ENCODE measurements around the gene FAM13B. TPM values are rescaled to one million over a fixed set of nuclear protein-coding genes. Genes with fewer than 3 reads are reported as not detected.
"Not testable (repeated sequence)": the region's sequence is repeated elsewhere in the genome, so short reads cannot be mapped to it uniquely, and the experiment has no call there.

Gene FAM13B
- polyA plus RNA-seq, 5 donors, result 30.5 to 58.9 (median 51.2) TPM

DNA sequence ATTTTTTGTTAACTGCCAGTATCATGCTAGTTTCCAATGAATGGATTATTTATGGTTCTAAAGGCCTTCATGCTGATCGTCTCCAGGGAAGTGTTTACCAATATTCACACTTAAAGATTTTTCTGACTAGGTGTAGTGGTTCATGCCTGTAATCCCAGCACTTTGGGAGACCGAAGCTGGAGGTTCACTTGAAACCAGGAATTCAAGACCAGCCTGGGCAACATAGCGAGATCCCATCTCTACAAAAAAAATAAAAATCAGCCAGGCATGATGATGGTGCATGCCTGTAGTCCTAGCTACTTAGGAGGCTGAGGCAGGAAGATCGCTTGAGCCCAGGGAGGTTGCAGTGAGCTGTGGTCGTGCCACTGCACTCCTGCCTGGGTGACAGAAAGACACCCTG is 43.5 kb downstream of the FAM13B start:
- no peak for DNase-seq

DNA sequence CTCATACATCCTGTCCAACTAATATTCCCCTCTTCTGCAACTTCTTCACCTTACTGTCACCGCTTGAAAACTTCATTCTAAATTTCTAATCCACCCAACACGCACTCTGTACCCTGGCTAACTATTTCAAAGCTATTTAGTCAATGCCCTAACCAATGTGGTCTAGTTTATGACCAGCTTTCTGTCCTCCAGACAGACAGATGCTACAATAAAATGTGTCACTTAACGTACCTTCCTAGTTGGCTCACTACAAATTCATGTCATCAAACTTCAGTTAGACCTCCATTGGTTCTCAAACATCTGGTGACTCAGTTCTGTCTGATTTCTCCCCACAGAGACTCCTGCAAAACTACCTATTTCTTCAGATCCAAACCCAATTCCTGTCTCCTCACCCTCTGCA is 57.7 kb downstream of the FAM13B start:
- no peak for DNase-seq

DNA sequence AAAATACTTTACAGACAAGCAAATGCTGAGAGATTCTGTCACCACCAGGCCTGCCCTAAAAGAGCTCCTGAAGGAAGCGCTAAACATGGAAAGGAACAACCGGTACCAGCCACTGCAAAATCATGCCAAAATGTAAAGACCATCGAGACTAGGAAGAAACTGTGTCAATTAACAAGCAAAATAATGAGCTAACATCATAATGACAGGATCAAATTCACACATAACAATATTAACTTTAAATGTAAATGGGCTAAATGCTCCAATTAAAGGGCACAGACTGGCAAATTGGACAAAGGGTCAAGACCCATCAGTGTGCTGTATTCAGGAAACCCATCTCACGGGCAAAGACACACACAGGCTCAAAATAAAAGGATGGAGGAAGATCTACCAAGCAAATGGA is 62.5 kb downstream of the FAM13B start:
- not testable (repeated sequence) for DNase-seq

DNA sequence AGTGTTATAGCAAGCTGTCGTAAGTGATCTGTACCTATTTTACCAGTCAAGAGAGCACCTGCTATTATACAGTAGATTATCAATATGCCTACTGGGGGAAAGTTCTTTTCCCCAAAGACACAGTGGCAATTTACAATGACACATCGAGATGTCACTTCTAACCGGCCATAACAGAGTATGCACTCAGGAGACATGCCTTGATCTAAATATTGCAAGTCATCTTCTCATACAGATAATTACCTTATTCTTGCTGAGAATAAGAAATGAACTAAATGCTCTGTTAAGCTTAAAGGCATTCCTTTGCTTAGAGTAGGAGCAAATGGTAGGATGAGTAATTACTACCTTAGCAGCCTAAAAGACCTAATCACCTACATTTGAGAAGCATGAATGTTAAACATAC is 72.1 kb downstream of the FAM13B start:
- no peak for DNase-seq

DNA sequence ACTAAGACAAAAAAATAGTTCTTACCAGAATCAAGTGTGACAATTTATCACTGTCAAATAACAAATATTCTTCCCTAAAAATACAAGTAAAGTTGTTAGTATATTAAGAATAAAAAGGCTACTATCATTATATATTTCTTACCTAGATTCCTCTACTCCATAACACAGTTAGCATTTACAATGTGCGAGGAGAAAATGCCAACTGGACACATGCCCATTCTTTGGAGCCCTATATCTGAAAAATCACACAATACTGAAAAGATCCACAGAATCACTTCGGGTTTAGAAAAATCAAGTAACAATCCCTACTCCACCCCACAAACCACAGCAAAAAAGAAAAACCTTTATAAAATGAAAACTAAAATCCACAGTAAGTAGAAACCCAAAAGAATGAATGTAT is 72.7 kb downstream of the FAM13B start:
- DNase-seq, result no peak

DNA sequence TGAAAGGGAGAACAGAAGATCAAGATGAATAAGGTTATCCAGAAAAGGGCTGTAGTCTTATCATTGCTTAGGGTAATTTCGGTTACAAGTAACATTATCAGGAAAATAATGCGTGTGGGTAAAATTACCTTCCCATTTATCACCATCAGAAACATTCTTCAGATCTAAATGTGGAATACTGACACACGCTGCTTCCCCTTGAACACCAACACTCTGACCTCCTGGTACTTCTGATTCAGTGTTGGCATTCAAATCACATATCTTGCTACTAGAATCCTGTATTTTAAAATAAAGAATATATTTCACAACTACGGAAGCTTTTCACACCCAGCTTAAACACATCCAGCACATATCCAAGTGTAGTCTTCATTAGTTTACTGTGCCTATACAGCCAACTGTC is 73.4 kb downstream of the FAM13B start:
- no peak for DNase-seq

DNA sequence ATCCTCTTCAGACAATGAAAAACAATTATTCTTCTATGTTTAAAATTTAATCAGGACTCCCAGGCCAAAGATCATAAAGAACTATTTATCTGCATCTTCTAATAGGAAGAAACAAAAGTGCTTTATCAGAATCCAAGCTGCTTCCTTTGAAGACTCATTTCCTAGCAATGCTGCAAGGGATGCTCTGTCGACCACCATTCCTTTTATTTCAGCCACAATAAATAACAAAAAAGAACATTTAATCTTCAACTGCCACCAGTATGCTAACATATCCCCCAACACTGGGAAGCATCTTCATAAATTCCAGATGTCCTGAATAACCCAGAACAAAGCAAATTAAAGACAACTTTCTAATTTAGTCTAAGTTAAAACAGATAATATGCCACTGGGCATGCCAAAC is 74.9 kb downstream of the FAM13B start:
- no peak for DNase-seq

DNA sequence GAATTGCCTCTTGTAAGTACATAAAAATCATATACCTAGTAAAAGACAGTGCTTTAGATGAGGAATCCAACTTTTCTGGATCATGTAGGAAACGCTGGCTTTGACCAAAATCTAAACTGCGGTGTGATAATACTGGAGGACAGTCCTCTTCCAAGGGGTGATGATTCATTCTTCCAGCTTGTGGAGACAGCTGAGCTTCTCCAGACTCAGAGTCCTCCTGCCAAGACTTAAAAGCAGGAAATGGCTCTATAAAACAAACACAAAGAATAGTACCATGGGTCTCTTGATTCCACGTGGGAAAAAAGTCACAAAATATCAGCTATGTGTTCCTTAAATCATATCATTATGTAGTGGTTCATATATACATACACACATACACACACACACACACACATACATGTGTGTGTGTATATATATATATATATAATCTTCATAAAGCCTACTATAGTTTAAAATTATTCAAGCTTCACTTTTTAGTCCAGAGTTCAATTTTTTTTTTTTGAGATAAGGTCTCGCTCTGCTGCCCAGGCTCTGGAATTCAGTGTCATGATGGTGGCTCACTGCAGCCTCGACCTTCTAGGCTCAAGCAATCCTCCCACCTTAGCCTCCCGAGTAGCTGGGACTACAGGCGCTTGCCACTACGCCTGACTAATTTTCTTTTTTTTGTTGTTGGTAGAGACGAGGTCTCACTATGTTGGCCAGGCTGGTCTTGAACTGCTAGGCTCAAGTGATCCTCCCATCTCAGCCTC is 78.6 kb downstream of the FAM13B start:
- peak; percentile 6 to 12 for DNase-seq

DNA sequence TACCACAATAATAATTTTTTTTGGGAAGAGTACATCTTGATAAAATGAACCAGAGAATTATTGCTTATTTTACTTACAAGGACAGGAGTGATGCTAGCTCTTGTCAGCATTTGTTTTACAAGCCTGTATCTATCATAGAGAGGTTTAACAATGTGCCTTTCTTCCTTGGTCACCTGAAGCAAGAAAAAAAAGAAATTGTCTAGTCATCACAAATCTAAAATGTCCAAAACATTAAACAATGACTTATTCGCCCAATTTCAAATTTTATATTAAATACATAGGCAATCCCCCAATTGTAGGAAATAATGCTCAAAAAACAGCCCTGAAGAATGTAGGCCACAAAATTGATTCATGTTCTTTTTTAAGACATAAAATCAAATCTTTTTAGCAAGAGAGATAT is 87.1 kb downstream of the FAM13B start:
- DNase-seq, result no peak

DNA sequence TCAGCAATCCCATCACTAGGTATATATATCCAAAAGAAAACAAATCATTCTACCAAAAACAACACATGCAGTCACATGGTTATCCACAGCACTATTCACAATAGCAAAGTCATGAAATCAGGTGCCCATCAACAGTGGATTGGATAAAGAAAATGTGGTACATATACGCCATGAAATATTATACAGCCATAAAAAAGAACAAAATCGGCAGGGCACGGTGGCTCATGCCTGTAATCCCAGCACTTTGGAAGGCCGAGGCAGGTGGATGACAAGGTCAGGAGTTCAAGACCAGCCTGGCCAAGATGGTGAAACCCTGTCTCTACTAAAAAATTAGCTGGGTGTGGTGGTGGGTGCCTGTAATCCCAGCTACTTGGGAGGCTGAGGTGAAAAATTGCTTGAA is 88.6 kb downstream of the FAM13B start:
- not testable (repeated sequence) for DNase-seq

DNA sequence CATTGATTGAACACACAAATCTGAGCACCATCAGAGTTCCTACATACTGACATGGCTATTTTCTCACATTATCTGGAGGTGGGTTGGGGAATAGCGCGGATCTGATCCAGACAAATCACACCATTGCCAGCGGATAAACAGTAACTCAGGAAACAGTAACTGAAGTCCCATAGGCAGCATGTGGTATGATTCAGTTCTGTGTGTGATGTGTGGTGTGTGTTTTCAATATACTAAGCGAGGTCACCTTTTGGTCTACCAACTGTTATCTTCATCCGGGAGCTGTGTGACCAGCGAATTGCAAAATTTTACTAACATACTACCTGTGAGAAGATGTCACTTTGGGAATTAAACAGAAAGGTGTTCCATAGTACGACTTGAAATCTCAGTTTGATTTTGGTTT is 93.5 kb downstream of the FAM13B start:
- no peak for DNase-seq

DNA sequence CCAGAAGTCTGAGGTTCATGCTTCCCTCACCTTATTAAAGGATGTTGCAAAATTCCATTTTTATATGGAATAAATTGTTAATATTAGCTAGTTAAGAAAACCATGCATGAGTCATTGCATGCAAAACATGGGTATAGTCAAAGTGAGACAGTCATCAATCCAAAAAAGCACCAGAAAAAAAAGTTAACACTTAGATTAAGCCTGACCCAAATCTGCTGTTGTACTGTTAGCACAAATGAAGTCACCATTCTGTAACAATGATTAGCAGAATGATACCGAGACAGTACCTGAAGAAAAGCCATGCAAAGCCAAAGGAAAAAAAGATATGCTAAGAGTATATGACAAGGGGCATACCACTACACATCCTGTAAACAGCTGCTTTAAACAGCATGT is 94.1 kb downstream of the FAM13B start:
- DNase-seq, result no peak

DNA sequence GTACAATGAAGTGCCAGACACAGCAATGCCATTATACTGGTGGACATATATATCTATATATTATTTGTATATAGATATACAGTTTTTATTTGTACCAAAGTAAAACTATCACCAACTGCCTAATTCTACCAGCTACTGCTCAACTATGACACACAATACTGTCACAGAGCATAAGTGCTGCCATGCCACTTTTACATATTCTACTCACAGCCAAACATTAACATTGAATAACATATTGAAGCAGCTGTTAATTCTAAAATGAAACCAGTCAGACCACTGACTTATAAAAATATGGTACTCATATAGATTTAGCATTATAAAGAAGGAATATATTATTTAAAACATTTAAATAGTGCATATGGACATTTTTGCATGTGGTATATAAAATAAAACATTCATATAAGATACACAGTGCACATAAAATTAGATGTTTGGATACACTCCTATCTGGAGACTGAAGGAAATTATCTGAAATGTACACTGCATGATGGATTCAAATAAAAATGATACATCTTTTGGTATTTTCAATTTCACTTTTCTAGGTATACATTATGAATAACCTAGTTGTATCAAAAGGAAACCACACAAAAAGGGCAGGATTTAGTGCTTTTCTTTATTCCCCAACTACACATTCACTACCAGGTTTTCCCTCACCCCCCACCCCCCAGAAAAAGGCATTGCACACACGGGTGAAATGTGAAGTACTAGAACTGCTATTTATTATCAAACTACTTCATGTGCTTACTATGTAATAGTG is 94.7 kb downstream of the FAM13B start:
- no peak for DNase-seq

DNA sequence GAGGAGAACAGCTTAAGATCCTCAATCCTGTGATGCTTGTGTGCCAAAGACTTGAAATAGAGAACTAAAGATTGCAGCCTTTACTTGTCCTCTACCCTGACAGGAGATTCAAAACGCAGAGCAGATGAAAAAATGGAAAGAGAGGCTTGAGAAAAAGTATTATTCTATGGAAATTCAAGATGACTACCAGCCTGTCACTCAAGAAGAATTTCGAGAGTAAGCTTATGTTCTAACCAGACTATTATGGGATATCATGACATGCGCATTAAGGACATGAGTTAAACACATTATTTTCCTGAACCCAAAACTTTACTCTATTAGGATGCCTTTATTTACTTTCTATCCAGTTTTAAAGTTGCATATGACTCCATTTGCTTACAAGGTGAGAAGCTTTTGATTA is 97.2 kb downstream of the FAM13B start:
- no peak for DNase-seq

DNA sequence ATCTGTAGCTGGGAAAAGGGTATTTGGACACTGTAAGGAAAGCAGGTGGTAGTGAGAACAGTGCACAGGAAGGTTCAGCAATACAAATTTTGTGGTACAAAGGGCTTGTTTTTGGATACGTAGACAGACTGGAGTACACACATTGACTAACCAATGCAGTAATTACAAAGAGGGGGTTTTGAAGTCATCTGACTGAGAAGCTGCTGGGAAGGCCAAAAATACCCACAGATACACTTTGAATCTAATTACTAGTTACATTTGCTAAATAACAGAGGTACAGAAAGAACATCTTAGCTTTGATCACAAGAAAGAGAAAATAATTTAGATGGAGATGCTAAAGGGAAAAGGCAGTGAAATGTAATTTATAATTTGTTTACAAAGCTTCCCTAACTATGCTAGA is 97.7 kb downstream of the FAM13B start:
- DNase-seq, result no peak

DNA sequence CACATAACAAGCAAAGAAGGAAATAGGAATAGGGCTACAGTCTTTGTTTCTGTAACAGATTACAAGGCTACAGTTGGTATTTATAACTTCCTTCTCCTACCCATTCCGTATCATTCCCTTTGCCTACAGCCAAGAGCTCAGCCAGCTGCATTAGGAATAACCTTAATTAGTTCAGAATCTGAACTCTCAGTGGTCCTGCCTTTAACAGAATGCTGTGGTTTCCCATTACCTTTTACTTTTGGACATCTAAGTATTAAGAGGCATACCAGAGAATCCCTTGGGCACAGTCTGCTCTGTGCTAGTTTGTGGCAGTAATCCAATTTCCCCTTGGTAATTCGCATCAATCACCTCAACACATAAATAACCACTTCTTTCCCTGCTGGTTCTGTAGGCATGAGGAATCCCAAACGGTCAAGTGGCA is 99.4 kb downstream of the FAM13B start:
- DNase-seq, result no peak

DNA sequence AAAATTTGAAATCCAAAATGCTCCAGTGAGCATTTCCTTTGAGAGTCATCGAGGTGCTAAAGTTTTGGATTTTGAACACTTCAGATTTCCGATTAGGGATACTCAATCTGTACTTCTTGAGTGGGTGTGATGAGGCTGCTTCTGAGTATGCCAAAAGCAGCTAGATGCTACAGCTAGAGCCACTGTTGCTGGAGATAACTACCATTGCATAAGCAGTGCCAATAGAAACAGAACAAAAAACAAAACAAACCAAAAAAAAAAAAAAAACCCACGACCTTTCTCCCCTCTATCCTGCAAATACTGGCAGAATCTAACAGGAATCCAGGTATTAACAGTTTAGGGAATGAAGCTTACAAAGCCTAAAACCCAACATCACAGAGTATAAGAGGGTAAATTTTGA is 100.1 kb downstream of the FAM13B start:
- no peak for DNase-seq

DNA sequence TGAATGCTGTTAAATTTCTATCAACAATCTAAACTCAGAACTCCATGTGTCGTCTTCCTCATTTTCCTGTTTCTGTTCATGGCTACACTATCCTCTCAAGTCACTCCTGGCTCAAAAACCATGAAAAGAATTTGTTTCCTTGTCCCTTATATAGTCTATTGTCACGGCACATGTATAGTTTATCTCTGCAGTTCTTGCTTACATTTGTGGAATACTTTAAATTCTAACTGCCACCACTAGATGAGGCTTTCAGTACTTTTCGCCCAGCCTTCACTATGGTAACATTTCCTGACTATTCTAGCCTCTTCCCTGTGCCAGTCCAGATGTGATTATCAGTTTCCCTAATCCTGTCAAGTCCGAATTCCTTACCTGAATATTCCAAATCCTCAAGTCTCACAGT is 109.0 kb downstream of the FAM13B start:
- no peak for DNase-seq

DNA sequence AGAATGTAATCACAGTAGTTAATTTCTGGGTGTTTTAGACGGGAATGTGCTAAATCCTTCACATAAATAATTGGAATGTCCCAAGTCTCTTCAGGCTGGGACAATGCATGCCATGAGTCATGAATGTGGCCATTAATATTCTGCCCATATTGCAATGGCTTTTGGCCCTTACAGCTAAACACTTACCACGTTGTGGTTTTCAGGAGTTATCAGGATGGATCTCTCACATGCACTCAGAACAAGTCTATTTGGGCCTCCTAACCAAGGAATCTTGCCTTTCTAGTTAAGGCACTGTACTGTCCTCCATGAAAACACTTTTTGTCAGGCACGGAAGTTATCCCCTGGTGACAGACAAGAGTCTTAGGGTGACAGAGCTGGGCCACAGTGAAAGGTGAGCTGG is 110.9 kb downstream of the FAM13B start:
- no peak for DNase-seq

DNA sequence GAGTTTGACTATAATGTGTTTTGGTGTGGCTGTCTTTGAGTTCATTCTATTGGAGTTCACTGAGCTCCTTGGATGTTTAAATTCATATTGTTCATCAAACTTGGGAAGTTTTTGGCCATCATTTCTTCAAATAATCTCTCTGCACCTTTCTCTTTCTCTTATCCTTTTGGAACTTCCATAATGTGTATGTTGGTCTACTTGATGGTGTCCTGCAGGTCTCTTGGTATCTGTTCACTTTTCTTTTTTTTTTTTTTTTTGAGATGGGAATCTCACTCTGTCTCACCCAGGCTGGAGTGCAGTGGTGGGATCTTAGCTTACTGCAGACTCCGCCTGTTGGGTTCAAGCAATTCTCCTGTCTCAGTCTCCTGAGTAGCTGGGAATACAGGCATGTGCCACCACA is 116.0 kb downstream of the FAM13B start:
- DNase-seq, result no peak

DNA sequence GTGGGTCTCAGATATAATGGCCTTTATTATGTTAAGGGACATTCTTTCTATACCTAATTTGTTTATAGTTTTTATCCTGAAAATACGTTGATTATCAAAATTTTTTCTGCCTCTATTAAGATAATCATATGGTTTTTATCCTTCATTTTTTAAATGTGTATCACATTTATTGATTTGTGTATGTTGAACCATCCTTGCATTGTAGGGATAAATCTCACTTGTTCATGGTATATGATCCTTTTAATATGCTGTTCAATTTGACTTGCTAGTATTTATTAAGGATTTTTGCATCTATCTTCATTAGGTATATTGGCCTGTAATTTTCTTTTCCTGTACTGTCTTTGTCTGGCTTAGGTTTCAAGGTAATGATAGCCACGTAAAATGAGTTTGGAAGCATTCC is 118.1 kb downstream of the FAM13B start:
- DNase-seq, result no peak

DNA sequence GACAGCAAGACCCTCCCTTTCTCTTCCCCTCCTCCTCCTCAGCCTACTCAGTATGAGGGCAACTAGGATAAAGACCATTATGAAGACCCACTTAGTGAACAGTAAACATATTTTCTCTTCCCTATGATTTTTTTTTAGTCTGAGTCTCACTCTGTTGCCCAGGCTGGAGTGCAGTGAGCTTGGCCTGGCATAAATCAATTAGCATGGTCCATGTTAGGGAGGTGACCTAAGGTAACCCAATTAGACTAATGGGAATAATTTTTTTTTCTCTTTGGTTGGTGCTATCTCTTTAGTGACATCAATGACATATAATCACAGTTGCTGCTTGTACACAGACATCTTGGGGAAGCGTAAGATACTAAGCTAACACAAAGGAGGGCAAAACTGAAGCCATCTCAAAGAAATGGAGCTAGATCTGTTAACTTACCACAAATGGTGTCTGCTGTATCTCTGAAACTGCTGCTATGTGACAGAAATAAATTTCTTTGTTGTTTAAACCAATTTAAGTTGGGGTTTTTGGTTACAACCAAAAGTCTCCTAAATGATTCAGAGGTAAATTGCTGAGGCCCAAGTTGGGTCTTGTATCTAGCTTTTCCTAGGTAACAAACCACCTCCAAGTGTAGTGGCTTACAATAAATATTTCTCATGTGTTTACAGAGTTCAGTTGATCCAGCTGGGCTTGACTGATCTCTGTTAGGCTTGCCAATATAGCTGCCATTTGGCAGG is 130.3 kb downstream of the FAM13B start:
- no peak for DNase-seq

Data from right lung (tissue), 5 donors.